Panc1 (cell line): ENCODE data around the gene VKORC1L1. TPM values are rescaled to one million over a fixed set of nuclear protein-coding genes. Genes with fewer than 3 reads are reported as not detected.

ENCODE experiments used
- ATAC-seq: fragments of 200-7000 bp; cut with Tn5 transposase; 2 replicates; pipeline ENCODE4 v1.9.1; 2020; ENCODE audit warnings: mild to moderate bottlenecking, moderate library complexity
- BruUV-seq: library from RNA; stranded (reverse); fragments of 400-500 nt; replicated peaks from 2 replicates; lab custom pipeline; 2021; lab: Mats Ljungman, UMichigan
- CTCF ChIA-PET: fragments of 300-600 bp; sonication (Branson Sonifier 250); formaldehyde crosslinking; loops from one replicate; lab custom pipeline; 2022; ENCODE audit warnings: antibody characterized with exemption; lab: Charles Lee
- POLR2A ChIA-PET: fragments of 300-600 bp; sonication (Branson Sonifier 250); formaldehyde crosslinking; loops from one replicate; lab custom pipeline; 2022; ENCODE audit warnings: antibody characterized with exemption; lab: Charles Lee
- DNase-seq: peaks from one replicate; pipeline ENCODE4 v3.0.0-alpha.2; 2010; ENCODE audit warnings: low read depth, low spot score
- H3K27ac ChIP-seq: 2 replicates; pipeline ENCODE4 v1.5.1; 2011; ENCODE audit warnings: mild to moderate bottlenecking, low read length, inconsistent platforms
- H3K27me3 ChIP-seq: fragments of 200-500 bp; sonication (Bioruptor generic); 2 replicates; pipeline ENCODE4 v1.6.0; 2014; ENCODE audit warnings: low read length, inconsistent platforms; ENCODE audit not compliant: control insufficient read depth, insufficient read depth
- H3K36me3 ChIP-seq: fragments of 200-500 bp; sonication (Bioruptor generic); 2 replicates; pipeline ENCODE4 v1.5.1; 2014; ENCODE audit warnings: inconsistent platforms, mild to moderate bottlenecking, low read length, moderate library complexity; ENCODE audit not compliant: control insufficient read depth, insufficient read depth
- H3K4me1 ChIP-seq: 2 replicates; pipeline ENCODE4 v1.5.1; 2011; ENCODE audit warnings: inconsistent platforms, mild to moderate bottlenecking, low read length, moderate library complexity; ENCODE audit not compliant: control insufficient read depth, insufficient read depth
- H3K4me3 ChIP-seq, 2 experiments: 2 replicates each; pipeline ENCODE4 v1.5.1; 2011 to 2012; ENCODE audit warnings: low read depth in 2 of 2, low read length in 2 of 2, mild to moderate bottlenecking in 2 of 2, inconsistent platforms in 1 of 2, moderate library complexity in 1 of 2
- H3K9me3 ChIP-seq: fragments of 200-500 bp; sonication (Bioruptor generic); 2 replicates; pipeline ENCODE4 v1.5.1; 2014; ENCODE audit warnings: low read depth, mild to moderate bottlenecking, inconsistent platforms, low read length, moderate library complexity; ENCODE audit not compliant: control insufficient read depth, insufficient read depth
- POLR2AphosphoS5 ChIP-seq: IDR thresholded peaks from 2 replicates; pipeline ENCODE4 v1.6.1; 2012; ENCODE audit warnings: mild to moderate bottlenecking, low read depth, low read length, moderate library complexity
- SIN3A ChIP-seq: IDR thresholded peaks from 2 replicates; pipeline ENCODE4 v1.6.1; 2012; ENCODE audit warnings: low read depth, mild to moderate bottlenecking, low read length, moderate library complexity, borderline replicate concordance; ENCODE audit not compliant: insufficient read depth
- TCF7L2 ChIP-seq: IDR thresholded peaks from 2 replicates; pipeline ENCODE4 v1.6.1; 2011; ENCODE audit warnings: mild to moderate bottlenecking, low read depth, low read length, inconsistent platforms
- in situ Hi-C: cut with HindIII; loops from 2 replicates; pipeline ENCODE4 v1.10.0; 2016; ENCODE audit warnings: low sequenced_read_pairs, low pct_unique_long_range_greater_than_20kb
- intact Hi-C: fragments of 100-400 bp; cut with micrococcal nuclease; formaldehyde crosslinking; loops from one replicate; pipeline ENCODE4 v1.10.0; 2022; ENCODE audit not compliant: unreplicated experiment
- total RNA-seq: library from RNA; stranded (reverse); gene quantifications from one replicate; pipeline ENCODE4 v1.2.1, GENCODE V29; 2021; ENCODE audit not compliant: unreplicated experiment
- TF ChIP-seq, protein P1 (sequence below): fragments of 450-650 bp; IDR thresholded peaks from 2 replicates; pipeline ENCODE4 v1.5.1; 2017; ENCODE audit warnings: mild to moderate bottlenecking
- TF ChIP-seq, protein P2 (sequence below), 2 experiments: IDR thresholded peaks; 2 replicates each; pipeline ENCODE4 v1.6.1; 2011 to 2012; ENCODE audit warnings: low read depth in 2 of 2, control low read depth in 1 of 2, low read length in 1 of 2, mild to moderate bottlenecking in 1 of 2, moderate library complexity in 1 of 2; ENCODE audit not compliant: insufficient read depth in 1 of 2

Gene VKORC1L1
- total RNA-seq, 1 experiment from 2014 or later: 45.5 TPM

DNA sequence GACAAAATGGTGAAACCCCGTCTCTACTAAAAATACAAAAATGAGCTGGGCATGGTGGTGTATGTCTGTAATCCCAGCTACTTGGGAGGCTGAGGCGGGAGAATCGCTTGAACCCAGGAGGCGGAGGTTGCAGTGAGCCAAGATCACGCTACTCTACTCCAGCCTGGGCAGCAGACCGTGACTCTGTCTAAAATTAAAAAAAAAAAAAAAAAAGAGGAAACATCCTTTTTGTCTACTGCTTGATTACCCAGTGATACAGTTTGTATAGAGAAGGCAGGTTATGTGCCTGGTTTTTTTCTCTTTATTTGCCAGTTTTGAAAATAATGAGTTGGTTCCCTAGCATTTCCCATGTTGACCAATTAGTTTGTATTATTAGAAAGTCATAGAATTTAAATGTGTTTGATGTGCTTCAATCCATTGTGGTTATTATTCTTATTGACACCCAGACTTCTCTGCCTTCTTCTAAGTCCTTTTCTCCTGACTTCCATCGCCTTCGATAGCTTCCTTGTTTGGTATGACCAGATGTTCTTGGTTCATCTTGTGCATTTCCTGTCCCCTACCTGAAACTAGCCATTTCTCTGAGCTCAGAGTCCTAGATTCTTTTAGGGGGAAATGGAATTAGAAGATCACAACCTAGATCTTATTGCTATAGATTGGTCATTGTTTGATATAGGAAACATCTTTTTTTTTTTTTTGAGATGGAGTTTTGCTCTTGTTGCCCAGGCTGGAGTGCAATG lies 43.2 kb downstream of the VKORC1L1 start:
- Histone ChIP-seq H3K27ac (no peak overlapping the region), H3K9me3 (no peaks in the 10 kb centered on the region), H3K36me3 (no peaks in the 10 kb centered on the region), H3K4me1 (no peaks in the 10 kb centered on the region), H3K4me3 (no peak overlapping the region), H3K27me3 (no peaks in the 10 kb centered on the region)
- TF ChIP-seq SIN3A (no peak), POLR2AphosphoS5 (no peak), TCF7L2 (no peak)
- TF ChIP-seq, protein P1, sequence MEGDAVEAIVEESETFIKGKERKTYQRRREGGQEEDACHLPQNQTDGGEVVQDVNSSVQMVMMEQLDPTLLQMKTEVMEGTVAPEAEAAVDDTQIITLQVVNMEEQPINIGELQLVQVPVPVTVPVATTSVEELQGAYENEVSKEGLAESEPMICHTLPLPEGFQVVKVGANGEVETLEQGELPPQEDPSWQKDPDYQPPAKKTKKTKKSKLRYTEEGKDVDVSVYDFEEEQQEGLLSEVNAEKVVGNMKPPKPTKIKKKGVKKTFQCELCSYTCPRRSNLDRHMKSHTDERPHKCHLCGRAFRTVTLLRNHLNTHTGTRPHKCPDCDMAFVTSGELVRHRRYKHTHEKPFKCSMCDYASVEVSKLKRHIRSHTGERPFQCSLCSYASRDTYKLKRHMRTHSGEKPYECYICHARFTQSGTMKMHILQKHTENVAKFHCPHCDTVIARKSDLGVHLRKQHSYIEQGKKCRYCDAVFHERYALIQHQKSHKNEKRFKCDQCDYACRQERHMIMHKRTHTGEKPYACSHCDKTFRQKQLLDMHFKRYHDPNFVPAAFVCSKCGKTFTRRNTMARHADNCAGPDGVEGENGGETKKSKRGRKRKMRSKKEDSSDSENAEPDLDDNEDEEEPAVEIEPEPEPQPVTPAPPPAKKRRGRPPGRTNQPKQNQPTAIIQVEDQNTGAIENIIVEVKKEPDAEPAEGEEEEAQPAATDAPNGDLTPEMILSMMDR: no peak
- TF ChIP-seq, protein P2, sequence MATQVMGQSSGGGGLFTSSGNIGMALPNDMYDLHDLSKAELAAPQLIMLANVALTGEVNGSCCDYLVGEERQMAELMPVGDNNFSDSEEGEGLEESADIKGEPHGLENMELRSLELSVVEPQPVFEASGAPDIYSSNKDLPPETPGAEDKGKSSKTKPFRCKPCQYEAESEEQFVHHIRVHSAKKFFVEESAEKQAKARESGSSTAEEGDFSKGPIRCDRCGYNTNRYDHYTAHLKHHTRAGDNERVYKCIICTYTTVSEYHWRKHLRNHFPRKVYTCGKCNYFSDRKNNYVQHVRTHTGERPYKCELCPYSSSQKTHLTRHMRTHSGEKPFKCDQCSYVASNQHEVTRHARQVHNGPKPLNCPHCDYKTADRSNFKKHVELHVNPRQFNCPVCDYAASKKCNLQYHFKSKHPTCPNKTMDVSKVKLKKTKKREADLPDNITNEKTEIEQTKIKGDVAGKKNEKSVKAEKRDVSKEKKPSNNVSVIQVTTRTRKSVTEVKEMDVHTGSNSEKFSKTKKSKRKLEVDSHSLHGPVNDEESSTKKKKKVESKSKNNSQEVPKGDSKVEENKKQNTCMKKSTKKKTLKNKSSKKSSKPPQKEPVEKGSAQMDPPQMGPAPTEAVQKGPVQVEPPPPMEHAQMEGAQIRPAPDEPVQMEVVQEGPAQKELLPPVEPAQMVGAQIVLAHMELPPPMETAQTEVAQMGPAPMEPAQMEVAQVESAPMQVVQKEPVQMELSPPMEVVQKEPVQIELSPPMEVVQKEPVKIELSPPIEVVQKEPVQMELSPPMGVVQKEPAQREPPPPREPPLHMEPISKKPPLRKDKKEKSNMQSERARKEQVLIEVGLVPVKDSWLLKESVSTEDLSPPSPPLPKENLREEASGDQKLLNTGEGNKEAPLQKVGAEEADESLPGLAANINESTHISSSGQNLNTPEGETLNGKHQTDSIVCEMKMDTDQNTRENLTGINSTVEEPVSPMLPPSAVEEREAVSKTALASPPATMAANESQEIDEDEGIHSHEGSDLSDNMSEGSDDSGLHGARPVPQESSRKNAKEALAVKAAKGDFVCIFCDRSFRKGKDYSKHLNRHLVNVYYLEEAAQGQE (IDR thresholded peaks at IDR 0.05; ENCODE audit: insufficient read depth in 1 of 2, low read depth in 2 of 2, low read length in 1 of 2): no peak
- no TSS peak for BruUV-seq
- ChIA-PET CTCF (no interaction called here), POLR2A (no interaction called here)
- DNase-seq: no peak
- no peak for ATAC-seq
- in situ Hi-C loops (no loop called here), intact Hi-C loops (no loop called here)

DNA sequence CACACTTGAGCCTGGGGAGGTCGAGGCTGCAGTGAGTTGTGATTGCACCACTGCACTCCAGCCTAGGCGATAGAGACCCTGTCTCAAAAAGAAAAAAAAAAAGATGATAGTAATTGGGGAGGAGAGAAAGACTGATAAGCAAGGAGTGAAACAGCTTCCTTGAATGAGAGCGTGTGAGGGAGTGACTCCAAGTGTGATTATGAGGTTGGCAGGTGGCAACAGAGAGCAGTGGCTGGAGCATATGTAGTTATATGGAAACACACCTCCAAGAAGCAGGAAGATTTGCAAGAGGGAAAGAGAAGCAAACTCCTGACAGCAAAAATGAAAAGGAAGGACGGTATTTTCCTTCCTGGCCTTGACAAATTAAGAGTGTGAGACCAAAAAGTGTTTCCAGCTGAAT lies 50.4 kb downstream of the VKORC1L1 start:
- CTCF ChIA-PET: no interaction called here
- in situ Hi-C loops: no loop called here
- no peak overlapping the region for H3K27ac ChIP-seq
- intact Hi-C loops: no loop called here
- H3K4me3 ChIP-seq: no peak overlapping the region
- DNase-seq (no peak), ATAC-seq (no peak)
- no peaks in the 10 kb centered on the region for H3K4me1 ChIP-seq
- no peaks in the 10 kb centered on the region for H3K36me3 ChIP-seq
- BruUV-seq: no TSS peak
- H3K27me3 ChIP-seq: no peaks in the 10 kb centered on the region
- H3K9me3 ChIP-seq: no peaks in the 10 kb centered on the region
- TF ChIP-seq SIN3A (no peak), POLR2AphosphoS5 (no peak), TCF7L2 (no peak)
- TF ChIP-seq, protein P2 (IDR thresholded peaks at IDR 0.05; ENCODE audit: insufficient read depth in 1 of 2, low read depth in 2 of 2, low read length in 1 of 2): no peak
- TF ChIP-seq, protein P1: no peak
- POLR2A ChIA-PET: no interaction called here
